Gastroesophageal sphincter (tissue), 3 donors: ENCODE results near the gene GRHL3.

Source experiments
- CTCF ChIP-seq, 4 experiments: fragments of 200-600 bp in 2 of 4; fragments of 450-650 bp in 2 of 4; sonication (generic) in 1 of 4; IDR thresholded peaks; one replicate each; pipeline ENCODE4 v1.5.1; 2017 to 2019; ENCODE audit warnings: antibody characterized with exemption in 4 of 4, mild to moderate bottlenecking in 2 of 4, moderate library complexity in 2 of 4
- EP300 ChIP-seq: sonication (generic); formaldehyde crosslinking; IDR thresholded peaks from one replicate; pipeline ENCODE4 v1.6.1; 2017; ENCODE audit warnings: antibody characterized with exemption, mild to moderate bottlenecking
- POLR2A ChIP-seq, 2 donors: fragments of 450-650 bp; IDR thresholded peaks; one replicate each; pipeline ENCODE4 v1.6.1; 2017; ENCODE audit warnings: antibody characterized with exemption in 2 of 2, mild to moderate bottlenecking in 2 of 2, moderate library complexity in 1 of 2

- no peak for TF ChIP-seq CTCF (IDR thresholded peaks at IDR 0.05)
- no peak for TF ChIP-seq EP300
- TF ChIP-seq POLR2A (IDR thresholded peaks at IDR 0.05), result no peak
Measured at GRCh38 chr1:24336075-24336474, 16.9 kb downstream of the GRHL3 start.
